AG04449 (cell line): Measurements from ENCODE around the gene SFTA2.

ENCODE experiments used
- CTCF ChIA-PET: fragments of 350-600 bp; formaldehyde crosslinking; extraction: SDS; loops from one replicate; lab custom pipeline; 2021; ENCODE audit warnings: antibody characterized with exemption; lab: Yijun Ruan, JAX
- POLR2A ChIA-PET: fragments of 400-600, 350-600 bp; formaldehyde crosslinking; extraction: SDS; loops from one replicate; lab custom pipeline; 2020; ENCODE audit warnings: antibody characterized with exemption, inconsistent platforms; lab: Yijun Ruan, JAX
- DNase-seq: peaks from one replicate; pipeline ENCODE4 v3.0.0-alpha.2; 2010; ENCODE audit warnings: low read depth, low spot score
- H3K4me3 ChIP-seq: 2 replicates; pipeline ENCODE4 v1.5.1; 2011; ENCODE audit warnings: low read depth, mild to moderate bottlenecking, control low read depth, low read length
- TF ChIP-seq, protein P1 (sequence below): IDR thresholded peaks from one replicate; pipeline ENCODE4 v1.5.1; 2011; ENCODE audit warnings: mild to moderate bottlenecking, moderate library complexity, low read length, control low read depth, inconsistent platforms; ENCODE audit not compliant: insufficient read depth; ENCODE audit errors: missing control alignments

Gene SFTA2

DNA sequence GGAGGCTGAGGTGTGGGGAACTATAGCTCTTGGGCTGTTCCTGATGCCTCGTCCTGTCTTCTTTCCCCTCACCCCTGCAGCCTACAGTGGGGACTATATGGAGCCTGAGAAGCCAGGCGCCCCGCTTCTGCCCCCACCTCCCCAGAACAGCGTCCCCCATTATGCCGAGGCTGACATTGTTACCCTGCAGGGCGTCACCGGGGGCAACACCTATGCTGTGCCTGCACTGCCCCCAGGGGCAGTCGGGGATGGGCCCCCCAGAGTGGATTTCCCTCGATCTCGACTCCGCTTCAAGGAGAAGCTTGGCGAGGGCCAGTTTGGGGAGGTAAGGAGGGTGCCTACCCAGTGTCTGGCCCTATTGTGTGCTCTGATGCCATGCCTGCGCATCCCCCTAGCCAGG is 35.4 kb downstream of the SFTA2 start:
- TF ChIP-seq, protein P1, sequence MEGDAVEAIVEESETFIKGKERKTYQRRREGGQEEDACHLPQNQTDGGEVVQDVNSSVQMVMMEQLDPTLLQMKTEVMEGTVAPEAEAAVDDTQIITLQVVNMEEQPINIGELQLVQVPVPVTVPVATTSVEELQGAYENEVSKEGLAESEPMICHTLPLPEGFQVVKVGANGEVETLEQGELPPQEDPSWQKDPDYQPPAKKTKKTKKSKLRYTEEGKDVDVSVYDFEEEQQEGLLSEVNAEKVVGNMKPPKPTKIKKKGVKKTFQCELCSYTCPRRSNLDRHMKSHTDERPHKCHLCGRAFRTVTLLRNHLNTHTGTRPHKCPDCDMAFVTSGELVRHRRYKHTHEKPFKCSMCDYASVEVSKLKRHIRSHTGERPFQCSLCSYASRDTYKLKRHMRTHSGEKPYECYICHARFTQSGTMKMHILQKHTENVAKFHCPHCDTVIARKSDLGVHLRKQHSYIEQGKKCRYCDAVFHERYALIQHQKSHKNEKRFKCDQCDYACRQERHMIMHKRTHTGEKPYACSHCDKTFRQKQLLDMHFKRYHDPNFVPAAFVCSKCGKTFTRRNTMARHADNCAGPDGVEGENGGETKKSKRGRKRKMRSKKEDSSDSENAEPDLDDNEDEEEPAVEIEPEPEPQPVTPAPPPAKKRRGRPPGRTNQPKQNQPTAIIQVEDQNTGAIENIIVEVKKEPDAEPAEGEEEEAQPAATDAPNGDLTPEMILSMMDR: no peak
- no peak for DNase-seq
- POLR2A ChIA-PET: no interaction called here
- H3K4me3 ChIP-seq: no peak overlapping the region
- CTCF ChIA-PET: interaction anchor here (0.7 to 3.4 kb wide), 4 partner anchors 18 to 352 kb away, joined by 3 to 20 read pairs (median 4); partner anchors contain the start of gene VARS2

DNA sequence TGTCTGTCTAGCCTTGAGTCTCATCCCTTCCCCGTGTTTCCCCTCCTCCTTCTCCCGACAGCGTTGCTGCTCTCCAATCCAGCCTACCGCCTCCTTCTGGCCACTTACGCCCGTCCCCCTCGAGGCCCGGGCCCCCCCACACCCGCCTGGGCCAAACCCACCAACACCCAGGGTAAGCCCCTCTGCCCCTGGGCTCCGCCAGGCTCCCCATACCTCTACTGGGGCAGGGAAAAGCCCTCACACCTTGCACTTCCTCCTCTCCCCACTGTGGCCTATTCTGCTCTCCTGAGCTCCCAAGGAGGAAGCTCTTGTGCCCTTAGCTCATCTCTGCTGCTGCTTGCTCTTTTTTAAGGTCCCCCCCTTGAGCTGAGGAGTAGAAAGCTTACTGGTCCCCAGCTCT is 36.6 kb downstream of the SFTA2 start:
- no peak for DNase-seq
- H3K4me3 ChIP-seq: no peak overlapping the region
- POLR2A ChIA-PET: interaction anchor here (0.5 kb wide), 1 partner anchor 242 kb away, joined by 3 read pairs; no protein-coding TSS in a partner anchor
- CTCF ChIA-PET: interaction anchor here (1.4 to 3.4 kb wide), 2 partner anchors 17 to 19 kb away, joined by 3 to 20 read pairs; partner anchors contain the start of gene VARS2
- TF ChIP-seq, protein P1: no peak

DNA sequence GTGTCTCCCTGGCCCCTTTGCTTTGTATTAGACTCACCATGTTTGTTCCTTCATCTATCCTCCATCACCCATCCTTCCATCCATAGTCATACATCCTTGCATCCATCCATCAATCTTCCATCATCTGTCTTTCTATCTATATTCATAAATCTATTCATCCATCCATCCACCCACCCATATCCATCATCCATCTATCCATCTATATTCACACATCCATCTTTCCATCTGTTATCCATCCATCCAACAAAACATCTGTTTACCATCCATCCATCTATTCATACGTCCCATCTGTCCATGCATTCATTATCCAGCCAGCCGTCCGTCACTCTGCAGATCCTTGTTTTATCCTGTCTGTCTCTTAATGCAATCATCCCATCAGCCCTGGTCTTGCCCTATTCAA is 37.0 kb downstream of the SFTA2 start:
- TF ChIP-seq, protein P1: no peak
- CTCF ChIA-PET: interaction anchor here (1.0 to 3.4 kb wide), 4 partner anchors 10 to 66 kb away, joined by 3 to 20 read pairs (median 4); partner anchors contain the start of genes DDR1 and VARS2
- POLR2A ChIA-PET: no interaction called here

DNA sequence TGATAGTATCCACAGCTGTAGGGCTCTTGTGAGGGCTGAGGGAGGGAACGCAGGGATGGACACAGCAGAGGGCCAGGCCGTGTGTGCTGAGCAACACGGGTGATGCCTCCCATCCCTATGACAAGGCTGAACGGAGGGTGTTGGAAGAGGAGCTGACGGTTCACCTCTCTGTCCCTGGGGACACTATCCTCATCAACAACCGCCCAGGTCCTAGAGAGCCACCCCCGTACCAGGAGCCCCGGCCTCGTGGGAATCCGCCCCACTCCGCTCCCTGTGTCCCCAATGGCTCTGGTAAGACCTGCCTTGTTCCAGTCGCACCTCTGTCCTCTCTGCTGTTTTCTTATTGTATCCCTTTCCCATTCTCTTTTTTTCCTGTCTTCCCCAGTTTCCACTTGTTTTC is 37.6 kb downstream of the SFTA2 start:
- POLR2A ChIA-PET: no interaction called here
- no peak for DNase-seq
- TF ChIP-seq, protein P1: no peak
- CTCF ChIA-PET: interaction anchor here (0.7 to 1.4 kb wide), 4 partner anchors 9 to 175 kb away, joined by 3 to 4 read pairs (median 3); partner anchors contain the start of genes DDR1 and SFTA2
- H3K4me3 ChIP-seq: no peak overlapping the region

More for the DNA sequence above, 37.0 kb downstream of the SFTA2 start:
- no peak for DNase-seq
- no peak overlapping the region for H3K4me3 ChIP-seq

DNA sequence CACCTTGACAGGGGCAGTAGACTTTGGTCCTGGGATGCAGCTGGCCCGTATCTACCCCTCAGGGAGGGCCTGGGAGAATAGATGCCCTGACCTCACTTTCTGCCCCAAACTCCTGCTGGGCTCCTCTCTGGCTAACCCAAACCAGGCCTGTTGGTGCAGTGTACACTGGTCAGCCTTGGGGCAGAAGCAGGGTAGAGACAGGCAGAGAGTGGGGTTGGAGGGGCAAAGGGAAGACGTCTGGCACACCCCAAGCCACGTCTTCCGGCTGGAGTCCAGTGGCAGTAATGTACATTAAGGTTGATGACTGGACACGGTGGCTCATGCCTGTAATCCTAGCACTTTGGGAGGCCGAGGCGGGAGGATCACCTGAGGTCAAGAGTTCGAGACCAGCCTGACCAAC is 38.3 kb downstream of the SFTA2 start:
- TF ChIP-seq, protein P1: no peak
- CTCF ChIA-PET: interaction anchor here (1.0 to 1.4 kb wide), 3 partner anchors 9 to 176 kb away, joined by 3 to 4 read pairs (median 3); partner anchors contain the start of gene DDR1
- DNase-seq: no peak
- POLR2A ChIA-PET: no interaction called here
- no peak overlapping the region for H3K4me3 ChIP-seq

DNA sequence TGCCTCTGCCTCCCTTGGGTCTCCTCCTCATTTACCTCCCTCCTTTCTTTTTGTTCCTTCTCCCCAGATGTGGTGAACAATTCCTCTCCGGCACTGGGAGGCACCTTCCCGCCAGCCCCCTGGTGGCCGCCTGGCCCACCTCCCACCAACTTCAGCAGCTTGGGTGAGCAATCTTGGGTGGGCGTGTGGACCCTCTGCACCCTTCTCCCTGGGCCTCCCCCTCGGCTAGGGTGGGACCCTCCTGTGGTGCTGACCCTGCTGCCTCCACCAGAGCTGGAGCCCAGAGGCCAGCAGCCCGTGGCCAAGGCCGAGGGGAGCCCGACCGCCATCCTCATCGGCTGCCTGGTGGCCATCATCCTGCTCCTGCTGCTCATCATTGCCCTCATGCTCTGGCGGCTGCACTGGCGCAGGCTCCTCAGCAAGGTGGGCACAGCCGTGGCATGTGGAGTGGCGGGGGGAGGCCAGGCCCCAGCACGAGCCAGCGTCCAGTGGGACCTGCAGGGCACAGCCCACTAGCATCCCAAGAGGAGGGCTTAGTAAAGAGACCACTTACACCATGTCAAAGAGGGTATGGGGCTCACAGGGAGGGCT is 38.9 kb downstream of the SFTA2 start:
- TF ChIP-seq, protein P1: peak; percentile 14
- no peak overlapping the region for H3K4me3 ChIP-seq
- DNase-seq: no peak
- POLR2A ChIA-PET: no interaction called here
- CTCF ChIA-PET: interaction anchor here (1.3 to 1.4 kb wide), 2 partner anchors 18 to 176 kb away, joined by 3 read pairs; no protein-coding TSS in a partner anchor
